ENCODE data around the gene APBA1.
A peak's percentile ranks its signal among the peaks of the same experiment; 100 is the strongest.

APBA1 gene

DNA sequence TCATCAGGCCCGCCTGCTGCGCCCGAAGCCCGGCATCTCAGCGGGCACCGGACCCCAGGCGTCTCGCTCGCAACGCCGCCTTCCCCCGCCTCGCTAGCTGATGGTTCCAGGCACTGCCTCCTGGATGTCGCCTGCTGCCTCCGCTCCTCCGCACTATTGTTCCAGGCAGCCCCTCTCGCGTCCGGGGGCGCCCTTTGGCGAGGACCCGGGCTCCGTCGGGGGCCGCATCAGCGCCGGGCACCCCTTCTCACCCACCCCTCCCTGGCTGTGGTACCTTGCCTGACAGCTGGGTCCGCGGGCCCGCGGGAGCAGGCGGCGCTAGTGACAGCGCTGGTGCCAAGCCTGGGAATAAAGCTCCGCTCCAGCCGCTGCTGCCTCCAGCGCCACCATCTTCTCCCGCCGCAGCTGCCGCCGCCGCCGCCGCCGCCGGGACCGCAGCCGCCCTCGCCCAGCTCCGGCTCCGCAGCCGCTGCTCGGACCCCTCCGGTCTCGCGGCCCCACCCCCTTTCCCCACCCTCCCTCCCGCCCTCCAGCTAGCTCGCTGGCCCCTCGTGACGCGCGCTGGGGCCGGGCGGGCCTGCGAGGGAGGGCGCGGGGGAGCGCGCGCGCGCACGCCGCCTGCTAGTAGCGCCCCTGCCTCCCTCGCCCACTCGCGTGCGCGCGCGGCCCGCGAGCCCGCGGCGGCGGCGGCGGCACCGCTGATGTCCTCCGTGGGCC is at the start of gene APBA1:
Gene APBA1 (minus strand): TSS at position 493 of the 717 bp plus-strand sequence.
- peak; percentile 37 for DNase-seq (ENCODE audit: low spot score)

DNA sequence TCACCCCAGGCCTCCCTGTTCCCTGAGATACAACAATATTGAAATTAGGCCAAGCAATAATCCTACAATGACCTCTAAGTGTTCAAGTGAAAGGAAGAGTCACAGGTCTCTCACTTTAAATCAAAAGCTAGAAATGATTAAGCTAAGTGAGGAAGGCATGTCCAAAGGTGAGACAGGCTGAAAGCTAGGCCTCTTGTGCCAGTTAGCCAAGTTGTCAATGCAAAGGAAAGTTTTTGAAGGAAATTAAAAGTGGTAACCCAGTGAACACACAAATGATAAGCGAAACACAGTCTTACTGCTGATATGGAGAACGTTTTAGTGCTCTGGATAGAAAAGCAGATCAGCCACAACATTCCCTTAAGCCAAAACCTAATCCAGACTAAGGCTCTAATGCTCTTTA is 47.8 kb upstream of the APBA1 start:
- no peak for DNase-seq (ENCODE audit: low spot score)

DNA sequence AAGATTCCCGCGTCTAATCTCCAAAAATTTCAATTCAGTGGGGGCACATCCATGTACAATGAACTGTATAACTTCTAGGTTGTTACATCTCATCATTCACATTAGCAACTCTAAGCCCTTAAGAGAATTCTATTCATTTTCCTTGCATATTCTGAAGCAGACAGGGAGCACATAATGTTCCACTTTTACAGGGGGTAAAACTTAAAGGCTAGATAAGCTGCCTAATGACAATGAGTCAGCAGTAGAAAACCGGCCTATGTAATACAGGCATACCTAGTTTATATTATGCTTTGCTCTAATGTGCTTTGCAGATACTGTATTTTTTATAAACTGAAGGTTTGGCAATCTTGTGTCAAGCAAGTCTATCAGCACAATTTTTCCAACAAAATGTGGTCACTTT is 47.2 kb upstream of the APBA1 start:
- DNase-seq (ENCODE audit: low spot score), result no peak

DNA sequence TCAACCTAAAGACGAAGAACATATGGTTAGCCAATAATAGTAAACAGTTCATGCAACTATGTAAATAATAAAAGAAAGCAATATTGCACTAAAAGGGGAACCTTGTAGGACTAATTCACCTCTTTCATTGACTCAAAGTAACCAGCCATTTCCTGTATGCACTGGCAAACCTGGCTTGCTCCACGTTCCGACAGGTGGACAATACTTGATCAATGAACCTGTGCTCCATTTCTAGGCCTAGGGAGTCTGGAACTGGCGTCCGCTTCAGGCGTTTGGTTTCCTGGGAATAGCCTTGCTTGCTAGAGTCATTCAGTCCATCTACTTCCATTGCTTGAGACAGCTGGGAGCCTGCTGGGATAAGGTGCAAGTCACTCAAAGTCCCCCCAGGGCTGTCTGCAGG is 46.0 kb upstream of the APBA1 start:
- no peak for DNase-seq (ENCODE audit: low spot score)

DNA sequence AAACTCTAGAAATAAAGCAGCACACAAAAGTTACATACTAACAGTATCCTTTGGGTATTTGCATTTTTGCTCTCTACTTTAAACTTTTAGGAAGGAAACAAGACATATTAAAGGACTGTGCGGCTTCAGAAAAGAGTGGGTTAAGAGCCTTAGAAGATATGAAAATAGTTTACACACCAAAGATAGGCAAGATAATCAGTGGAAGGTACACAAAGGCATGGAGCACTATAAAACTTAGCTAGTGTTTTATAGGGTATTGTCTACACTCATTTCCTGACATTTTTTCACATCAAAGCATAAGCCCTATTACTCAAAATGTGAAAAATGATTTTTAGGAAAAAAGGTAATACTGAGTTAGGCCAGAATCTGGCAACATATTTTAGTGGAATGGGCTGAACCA is 43.7 kb upstream of the APBA1 start:
- DNase-seq (ENCODE audit: low spot score), result no peak

DNA sequence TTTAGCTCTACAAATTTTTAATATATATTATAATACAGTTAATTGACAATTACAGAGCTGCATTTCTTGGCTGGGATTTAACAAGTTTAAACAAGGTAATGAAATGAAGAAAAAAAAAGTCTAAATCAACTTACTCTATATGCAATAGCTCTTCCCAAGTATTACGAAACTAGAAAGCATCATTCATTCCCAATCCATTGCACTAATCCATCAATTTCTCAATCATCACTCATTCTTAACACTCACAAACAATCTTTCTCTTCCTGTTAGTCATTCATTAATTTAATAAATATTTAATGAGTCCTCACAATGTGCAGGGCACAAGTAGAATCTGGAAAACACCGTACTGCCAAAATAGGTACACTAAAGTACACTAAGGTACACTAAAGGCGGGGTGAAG is 42.9 kb upstream of the APBA1 start:
- no peak for DNase-seq (ENCODE audit: low spot score)

DNA sequence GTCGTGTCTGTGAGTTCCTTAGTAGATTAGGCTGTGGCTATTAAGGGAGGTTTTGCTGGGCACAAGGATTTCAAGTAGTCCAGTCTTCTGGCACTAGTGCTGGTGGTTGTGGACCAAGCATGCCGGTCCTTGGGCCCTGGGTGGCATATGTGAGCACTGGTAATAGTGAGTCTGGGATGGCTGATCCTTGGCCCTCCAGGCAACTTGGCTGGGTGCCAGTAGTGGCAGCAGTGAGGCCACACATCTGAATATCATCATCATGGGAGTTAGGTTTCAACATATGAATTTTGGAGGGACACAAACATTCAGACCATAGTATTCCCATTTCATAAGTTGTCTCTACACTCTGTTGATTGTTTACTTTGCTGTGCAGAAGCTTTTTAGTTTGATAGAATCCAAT is 25.3 kb upstream of the APBA1 start:
- no peak for DNase-seq (ENCODE audit: low spot score)

DNA sequence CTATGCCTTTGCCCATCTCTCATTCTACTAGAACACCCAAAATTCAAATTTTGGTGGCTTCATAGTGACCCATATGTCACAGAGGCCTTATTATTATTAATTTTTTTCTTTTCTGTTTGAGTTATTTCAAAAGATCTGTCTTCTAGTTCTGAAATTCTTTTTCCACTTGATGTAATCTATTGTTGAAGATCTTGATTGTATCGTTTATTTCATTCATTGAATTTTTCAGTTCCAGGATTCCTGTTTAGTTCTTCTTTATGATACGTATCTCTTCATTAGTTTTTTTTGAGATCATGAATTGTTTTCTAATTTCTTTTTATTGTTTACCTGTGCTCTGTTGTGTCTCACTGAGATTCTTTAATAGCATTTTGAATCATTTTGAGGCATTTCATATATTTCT is 24.6 kb upstream of the APBA1 start:
- DNase-seq (ENCODE audit: low spot score), result no peak

DNA sequence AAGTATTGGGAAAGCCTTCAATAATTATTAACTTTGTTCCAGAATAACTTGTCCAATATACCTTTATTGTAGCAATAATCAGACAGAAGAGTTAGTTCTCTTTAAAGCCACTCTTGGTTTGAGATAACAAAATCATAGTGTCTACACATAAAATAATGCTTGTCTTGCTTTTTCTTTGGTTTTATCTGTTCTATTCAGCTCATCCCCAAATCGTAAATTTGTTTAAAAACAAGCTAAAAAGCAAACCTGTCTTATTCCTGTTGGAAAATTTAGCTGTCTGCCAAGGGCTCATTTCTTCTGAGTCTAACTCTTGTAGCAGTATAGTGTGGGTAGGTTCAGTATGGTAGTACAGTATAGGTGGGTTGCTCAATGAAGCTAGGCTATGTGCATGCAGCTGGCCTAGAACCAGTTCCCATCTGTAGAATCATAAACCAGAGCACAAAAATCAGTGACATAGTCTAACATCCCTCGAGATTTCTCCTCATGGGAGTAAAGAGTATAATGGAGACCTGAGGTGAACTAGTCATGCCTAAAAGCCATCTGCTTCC is 17.9 kb upstream of the APBA1 start:
- no peak for DNase-seq (ENCODE audit: low spot score)

DNA sequence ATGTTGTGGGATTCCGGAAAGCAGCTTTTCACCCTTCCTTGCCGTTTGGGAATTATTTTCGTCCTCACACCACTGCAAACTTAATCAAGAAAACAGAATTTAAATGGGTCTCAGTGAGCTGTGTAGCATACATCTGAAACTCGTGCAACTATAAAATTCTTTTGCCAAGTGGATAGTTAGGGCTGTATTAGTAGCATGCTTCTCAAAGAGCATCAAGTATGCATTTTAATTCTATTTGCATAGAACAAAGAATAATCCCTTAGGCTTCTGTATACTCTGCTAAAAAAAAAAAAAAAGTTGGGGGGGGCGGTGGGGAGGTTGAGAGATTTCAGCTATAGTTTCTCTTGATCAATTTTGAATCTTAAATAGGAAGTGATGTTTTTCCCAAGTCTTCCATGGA is 11.8 kb upstream of the APBA1 start:
- no peak for DNase-seq (ENCODE audit: low spot score)

DNA sequence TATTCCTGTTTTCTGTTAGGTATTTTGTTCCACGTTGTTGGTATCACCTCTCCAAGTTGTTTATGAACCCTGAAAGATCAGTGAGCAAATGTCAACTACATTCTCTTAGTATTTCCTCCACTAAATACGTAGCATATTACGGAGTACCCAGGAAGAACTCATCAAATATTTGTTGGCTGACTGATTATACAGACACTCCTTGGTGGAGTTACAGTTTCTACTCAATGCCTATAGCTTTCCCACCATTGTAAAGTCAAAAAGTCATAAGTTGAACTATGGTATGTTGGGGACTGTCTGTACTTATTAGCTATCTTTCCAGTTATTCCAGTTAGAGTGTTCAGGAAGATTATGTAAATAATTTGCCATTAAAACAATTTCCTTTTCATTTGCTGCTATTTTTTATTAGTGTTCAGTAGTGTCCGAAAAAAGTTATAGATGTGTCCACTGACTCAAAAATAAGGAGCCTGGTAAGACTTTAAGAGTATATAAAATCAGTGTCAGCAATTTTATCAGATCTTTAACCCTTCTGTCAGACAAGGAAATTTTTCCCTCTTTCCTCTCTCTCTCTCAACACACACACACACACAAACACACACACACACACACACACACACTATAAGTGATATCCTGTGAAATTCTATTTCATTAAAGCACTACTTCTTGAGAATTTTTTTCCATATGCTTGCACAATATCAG is 6.8 kb upstream of the APBA1 start:
- DNase-seq (ENCODE audit: low spot score), result no peak

DNA sequence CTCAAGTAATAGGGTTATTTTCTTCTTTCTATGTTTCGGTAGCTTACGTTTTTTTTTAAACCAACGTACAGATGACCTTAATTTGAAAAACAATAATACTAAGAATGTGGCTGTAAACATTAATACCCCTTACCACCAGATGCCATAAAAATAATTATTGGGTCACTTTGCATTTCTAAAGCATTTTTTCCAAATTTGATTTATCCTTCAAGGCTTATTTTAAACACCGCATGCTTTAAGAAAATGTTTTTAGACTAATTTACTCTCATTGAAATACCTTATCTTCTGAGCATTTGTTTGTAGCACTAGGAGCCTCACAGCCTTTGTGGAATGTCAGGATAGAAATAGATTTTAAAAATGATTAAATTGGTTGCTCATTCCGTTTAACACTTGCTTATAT is 5.8 kb upstream of the APBA1 start:
- DNase-seq (ENCODE audit: low spot score), result no peak

DNA sequence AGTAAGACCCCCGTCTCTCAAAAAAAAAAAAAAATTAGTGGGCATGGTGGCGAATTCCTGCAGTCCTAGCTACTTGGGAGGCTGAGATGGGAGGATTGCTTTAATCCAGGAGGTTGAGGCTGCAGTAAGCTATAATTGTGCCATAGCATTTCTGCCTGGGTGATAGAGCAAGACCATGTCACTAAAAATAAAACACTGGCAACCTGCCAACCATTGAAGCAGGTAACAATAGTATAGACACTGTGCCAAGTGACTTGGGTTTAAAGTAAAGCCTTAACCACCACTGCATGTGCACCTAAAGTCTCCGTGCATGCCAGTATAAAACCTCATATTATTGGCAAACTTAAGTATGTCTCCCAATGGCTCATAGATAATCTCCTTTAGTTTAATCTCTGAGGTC is 3.4 kb upstream of the APBA1 start:
- DNase-seq (ENCODE audit: low spot score), result no peak

DNA sequence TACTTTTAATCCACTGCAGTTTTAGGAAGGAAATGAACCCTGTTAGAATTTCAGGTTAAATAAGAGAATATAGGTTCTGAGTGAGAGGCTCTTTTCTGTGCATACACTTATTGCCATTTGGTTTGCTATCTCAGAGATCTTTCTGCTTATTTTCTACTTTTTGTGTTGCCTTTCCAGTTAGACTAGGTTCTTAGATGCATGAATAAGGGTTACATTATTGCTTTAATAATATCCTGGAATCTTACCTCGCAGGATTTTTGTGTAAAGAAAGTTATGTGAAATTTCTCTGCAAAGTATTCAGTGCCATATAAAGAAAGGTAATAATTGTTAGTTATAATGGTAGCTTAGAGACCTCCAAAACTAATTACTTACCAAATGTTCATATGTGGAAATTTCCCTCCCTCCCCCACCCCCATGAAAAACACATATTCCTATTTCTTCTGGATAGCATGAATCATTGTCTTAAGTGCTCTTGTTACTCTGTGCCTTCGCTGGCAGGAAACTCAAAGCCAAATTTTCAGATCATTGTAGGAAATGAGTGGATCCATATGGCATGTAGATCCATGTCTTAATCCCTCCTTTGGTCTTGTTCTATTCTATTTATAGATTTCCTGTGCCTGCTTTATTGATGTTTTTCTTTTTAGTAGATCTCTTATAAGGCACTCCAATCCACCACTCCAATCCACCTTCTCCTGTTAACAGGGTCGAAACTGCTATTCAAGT is 2.7 kb upstream of the APBA1 start:
- no peak for DNase-seq (ENCODE audit: low spot score)

DNA sequence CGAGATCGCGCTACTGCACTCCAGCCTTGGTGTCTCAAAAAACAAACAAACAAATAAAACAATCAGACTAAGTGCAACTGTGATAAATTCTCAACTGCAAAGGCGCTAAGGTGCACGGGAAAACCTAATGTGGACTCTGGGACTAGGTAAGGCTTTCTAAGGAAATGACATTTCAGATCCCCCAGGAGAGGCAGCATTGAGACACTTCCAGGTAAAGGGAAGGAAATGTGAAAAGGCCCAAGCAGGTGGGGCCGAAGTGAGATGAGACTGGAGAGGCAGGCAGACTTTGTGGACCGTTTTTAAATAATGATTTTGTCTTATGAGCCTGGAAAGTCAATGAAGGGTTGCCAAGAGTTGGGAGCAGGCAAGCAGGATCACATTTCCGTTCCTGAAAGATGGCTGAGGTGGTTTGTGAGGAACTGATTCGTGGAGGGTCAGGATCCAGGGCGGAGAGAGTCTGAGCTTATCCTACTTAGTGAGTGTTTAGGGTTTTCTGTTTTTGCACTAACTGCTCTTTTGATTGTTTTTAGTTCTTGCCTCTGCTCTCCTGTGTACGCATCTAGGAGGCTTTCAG is 2.0 kb upstream of the APBA1 start:
- no peak for DNase-seq (ENCODE audit: low spot score)

DNA sequence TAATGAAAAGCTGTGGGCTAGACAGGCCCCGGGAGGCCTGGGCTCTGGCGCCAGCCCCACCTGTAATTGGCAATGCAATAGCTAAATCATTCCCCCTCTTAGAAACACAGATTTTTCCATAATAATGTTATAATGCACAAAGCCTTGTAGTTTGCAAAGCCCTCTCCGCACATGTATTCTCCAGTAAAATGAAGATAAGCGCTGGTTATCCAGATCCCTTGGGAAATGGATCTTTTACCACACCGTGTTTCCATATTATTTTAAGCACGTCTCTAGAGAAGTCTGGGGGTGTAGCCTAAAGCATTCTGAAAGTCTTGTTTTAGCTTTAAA is 1.1 kb upstream of the APBA1 start:
- DNase-seq (ENCODE audit: low spot score), result no peak

DNA sequence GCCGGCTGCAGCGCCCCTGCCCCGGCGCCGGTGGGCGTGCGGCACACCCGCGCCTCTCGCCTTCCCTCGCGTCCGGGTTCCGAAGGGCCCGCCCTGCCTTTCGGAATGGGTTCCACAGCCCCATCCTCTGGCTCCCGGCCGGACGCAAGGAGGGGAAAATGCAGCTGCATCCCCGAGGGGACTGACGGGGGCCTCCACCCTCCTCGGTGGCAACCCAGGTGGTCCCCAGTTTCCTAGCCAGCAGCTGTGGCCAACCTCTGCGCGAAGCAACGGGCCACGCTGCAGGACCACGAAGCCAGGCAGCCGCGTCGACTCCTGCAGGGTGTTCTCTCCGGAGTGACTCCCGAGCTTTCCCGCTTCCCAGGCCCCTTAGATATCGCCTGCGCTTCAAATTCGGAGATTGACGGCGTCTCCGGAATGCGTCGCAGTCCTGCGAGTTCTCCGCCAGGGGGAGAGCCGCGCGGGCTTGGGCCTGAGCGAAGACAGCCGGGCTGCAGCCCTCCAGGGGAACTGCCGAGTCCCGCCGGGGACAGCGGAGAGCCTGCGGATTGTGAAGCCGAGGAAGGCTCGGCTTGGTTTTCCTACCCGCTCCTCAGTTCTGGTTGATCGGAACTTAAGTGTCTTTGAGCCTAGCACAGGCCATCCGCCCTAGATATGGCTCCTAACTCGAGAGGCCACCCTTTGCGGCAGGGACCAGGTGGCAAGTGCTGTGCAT is 582 bp upstream of the APBA1 start:
- peak; percentile 61 for DNase-seq (ENCODE audit: low spot score)

DNA sequence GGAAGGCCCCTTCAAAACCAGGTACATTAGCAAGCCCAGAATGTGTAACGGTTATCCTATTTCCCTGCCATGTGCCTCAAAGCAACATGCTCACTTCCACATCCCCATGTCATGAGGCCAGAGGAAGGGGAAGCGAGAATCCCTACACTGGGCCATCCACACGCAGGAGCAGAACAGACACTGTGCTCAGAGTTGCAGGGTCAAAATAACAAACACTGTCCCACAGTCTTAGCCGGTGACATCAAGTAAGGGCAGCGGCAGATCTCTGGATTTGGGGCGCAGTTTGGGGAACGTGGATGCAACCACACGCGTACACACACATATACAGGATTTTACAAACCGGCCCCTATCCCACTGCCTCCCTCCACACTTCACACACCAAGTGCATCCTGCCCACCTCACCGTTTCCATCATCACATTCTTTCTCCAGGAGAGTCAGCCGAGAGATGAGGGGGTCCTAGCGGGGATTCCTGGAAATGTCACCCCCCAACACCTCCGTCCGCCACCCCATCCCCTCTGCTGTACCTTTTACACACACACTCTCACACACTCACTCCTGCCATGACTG is 776 bp downstream of the APBA1 start:
- DNase-seq (ENCODE audit: low spot score), result no peak

DNA sequence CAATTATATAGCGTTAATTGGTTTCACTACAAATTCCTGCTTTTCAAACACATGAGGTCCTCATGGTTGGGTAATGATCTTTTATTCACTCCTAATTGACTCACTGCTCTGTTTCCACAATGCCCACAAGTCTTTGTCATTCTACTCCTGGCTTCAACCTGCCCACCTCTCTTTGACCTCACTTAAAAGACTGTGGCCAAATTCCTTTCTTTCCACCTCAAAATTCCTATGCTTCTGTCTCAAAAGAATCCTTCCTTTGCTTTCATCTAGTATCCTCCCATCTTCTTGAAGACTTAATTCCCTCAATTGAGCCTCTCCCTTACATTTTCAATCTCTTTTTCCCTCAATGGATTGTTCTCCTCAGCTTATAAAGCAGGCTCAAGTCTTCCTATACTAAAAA is 4.9 kb downstream of the APBA1 start:
- no peak for DNase-seq (ENCODE audit: low spot score)

DNA sequence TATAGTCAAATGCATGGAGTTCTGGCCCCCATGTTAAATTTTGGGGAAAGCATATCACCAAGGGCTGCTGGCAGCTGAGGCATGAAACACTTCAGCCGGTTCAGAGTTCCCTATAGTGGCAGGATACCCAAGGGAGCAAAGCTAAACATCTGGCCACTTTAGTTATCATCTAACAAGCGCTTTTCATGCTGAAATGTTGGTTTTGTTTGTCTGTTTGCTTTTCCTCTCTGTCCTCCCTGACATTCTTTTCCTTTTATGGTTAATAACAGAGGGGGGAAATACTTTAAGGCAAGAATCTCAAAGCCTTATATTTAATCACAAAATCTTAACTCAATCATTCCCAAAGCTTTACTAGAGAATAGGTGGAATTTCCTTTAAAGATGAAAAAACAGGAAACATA is 11.9 kb downstream of the APBA1 start:
- DNase-seq (ENCODE audit: low spot score), result no peak

DNA sequence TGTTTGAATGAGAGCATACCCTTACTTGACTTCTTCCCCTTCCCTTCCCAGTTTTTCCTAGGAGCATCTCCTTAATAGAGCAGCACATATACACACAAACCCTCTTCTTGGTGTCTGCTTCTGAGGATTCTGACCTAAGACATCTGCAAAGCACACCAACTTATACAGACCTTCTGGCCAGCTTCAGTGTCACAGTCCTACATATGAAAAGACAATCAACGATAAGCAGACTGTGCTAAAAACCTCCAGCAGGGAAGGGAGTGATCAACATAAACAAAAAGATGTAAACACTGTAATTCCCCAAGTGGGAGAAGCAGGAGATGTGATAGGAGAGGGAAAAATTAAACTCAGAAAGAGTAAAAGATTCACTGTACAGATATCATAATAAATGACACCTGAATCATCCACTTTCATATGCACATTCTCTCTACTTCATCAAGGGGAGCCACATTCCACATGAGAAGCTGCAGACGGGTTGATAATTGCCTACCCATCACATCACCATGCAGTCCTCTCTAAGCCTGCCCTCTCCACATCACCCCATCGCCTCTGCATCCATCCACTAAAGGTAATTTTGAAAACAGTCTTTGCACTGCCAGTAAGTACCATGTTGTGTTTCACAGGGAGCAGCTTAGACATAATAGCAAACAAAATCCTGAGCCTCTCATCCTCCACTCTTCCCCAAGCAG is 13.0 kb downstream of the APBA1 start:
- no peak for DNase-seq (ENCODE audit: low spot score)

Data from CD4-positive, alpha-beta T cell treated with Interleukin-6 at 100 ng/mL for 8 hours (primary cell).